ENCODE results near the gene FAM118B.

Gene FAM118B

GRCh38 chr11:126192361-126192760 lies 19.2 kb upstream of the FAM118B start:
- TF ChIP-seq POLR2A (IDR thresholded peaks at IDR 0.05; ENCODE audit: low read length), result no peak
- TF ChIP-seq GATA1 (IDR thresholded peaks at IDR 0.05; ENCODE audit: low read depth, low read length), result no peak
- no peak for DNase-seq

GRCh38 chr11:126193038-126193478 lies 18.5 kb upstream of the FAM118B start:
- DNase-seq, result no peak
- TF ChIP-seq POLR2A (IDR thresholded peaks at IDR 0.05; ENCODE audit: low read length), result no peak
- TF ChIP-seq GATA1 (IDR thresholded peaks at IDR 0.05; ENCODE audit: low read depth, low read length), result no peak

- DNase-seq, result peak; percentile 26 to 68
- TF ChIP-seq POLR2A (IDR thresholded peaks at IDR 0.05; ENCODE audit: low read length) (no peak), GATA1 (IDR thresholded peaks at IDR 0.05; ENCODE audit: low read depth, low read length) (no peak)
Observed at GRCh38 chr11:126194121-126194543, 17.4 kb upstream of the FAM118B start.

GRCh38 chr11:126195119-126195518 lies 16.5 kb upstream of the FAM118B start:
- TF ChIP-seq POLR2A (IDR thresholded peaks at IDR 0.05; ENCODE audit: low read length), result no peak
- no peak for TF ChIP-seq GATA1 (IDR thresholded peaks at IDR 0.05; ENCODE audit: low read depth, low read length)
- DNase-seq, result no peak

GRCh38 chr11:126197277-126197939 lies 14.2 kb upstream of the FAM118B start:
- no peak for TF ChIP-seq GATA1 (IDR thresholded peaks at IDR 0.05; ENCODE audit: low read depth, low read length)
- TF ChIP-seq POLR2A (IDR thresholded peaks at IDR 0.05; ENCODE audit: low read length), result no peak
- DNase-seq, result no peak

GRCh38 chr11:126198648-126199047 lies 12.9 kb upstream of the FAM118B start:
- DNase-seq, result no peak
- TF ChIP-seq POLR2A (IDR thresholded peaks at IDR 0.05; ENCODE audit: low read length) (no peak), GATA1 (IDR thresholded peaks at IDR 0.05; ENCODE audit: low read depth, low read length) (no peak)

DNA sequence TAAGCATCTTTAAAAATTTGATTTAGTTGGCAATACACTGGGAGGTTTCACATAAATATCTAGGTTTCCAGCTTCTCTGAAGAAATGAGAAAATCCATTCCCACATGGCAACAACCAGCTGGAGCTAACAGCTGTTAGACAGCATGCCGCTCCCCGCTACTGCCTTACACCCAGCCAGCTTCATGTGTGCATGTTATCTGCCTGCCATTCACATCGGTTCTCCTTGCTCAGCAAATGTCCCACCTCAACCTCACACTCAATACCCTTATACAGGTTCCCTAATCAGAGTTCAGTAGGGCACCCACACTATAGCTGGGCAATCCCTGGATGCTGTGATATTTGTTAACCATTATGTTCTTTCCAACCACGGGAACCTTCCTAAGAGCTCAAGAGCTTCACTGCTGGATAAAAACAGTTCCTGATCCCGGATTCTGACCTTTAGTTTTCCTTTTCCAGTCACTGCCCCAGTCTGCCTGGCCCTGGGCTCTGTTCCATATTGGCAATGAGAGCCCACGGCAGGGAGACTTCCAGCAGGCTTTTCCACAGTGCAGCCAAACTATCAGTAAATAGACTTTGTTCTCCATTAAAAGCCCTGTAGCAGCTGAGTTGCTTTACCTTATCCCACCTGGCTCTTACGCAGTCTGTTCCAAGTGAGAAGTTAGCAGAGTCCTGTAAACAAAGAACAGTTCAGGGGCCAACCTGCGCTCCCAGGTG lies 8.8 kb upstream of the FAM118B start:
- DNase-seq, result no peak
- TF ChIP-seq POLR2A (IDR thresholded peaks at IDR 0.05; ENCODE audit: low read length) (no peak), GATA1 (IDR thresholded peaks at IDR 0.05; ENCODE audit: low read depth, low read length) (no peak)

DNA sequence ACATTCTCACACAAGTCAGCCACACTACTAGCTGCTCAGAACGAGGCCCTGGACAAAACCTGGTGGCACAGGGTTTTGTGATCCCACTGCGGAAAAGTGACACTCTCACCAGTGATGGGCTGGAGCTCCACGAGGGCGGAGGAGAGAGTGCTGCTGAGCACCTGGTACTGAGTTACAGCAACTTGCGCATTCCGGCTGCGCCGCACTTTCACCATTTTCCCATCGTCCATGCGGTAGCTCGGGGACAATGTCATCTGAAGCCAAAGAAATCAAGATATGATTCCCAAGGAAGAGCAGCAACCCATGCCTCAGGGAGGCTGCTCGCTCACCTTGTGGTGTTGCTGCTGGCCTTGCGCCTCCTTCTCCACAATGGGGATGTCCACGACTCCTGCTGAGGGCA lies 6.2 kb upstream of the FAM118B start:
- DNase-seq, result no peak
- TF ChIP-seq POLR2A (IDR thresholded peaks at IDR 0.05; ENCODE audit: low read length) (no peak), GATA1 (IDR thresholded peaks at IDR 0.05; ENCODE audit: low read depth, low read length) (no peak)

- DNase-seq, result peak in 1 of 2 experiments; percentile 30
- TF ChIP-seq POLR2A (IDR thresholded peaks at IDR 0.05; ENCODE audit: low read length) (no peak), GATA1 (IDR thresholded peaks at IDR 0.05; ENCODE audit: low read depth, low read length) (no peak)
Observed at GRCh38 chr11:126207896-126208295, 3.7 kb upstream of the FAM118B start.

DNA sequence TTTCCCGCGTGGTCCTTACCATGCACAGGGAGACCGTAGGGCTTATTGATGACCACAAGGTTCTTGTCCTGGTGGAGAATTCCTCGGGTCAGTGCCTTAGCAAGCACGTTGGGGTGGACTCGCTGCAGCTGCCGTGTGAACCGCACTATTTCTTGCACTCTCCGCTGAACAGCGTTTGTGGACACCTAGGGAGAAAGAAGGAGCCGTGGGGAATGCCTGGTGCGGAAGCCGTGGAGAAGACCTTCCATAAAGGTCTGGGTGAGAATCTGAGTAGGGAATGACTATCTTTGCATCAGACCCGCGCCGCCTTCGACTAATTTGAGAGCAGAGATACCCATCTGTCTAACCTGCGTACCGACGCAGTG lies 729 bp upstream of the FAM118B start:
- peak in 1 of 2 experiments; percentile 50 for DNase-seq
- TF ChIP-seq POLR2A (IDR thresholded peaks at IDR 0.05; ENCODE audit: low read length) (no peak), GATA1 (IDR thresholded peaks at IDR 0.05; ENCODE audit: low read depth, low read length) (no peak)

- no peak for TF ChIP-seq POLR2A (IDR thresholded peaks at IDR 0.05; ENCODE audit: low read length)
- DNase-seq, result no peak
Observed at GRCh38 chr11:126212089-126212660, 593 bp downstream of the FAM118B start.

GRCh38 chr11:126214441-126214840 lies 2.9 kb downstream of the FAM118B start:
- no peak for TF ChIP-seq POLR2A (IDR thresholded peaks at IDR 0.05; ENCODE audit: low read length)
- no peak for TF ChIP-seq GATA1 (IDR thresholded peaks at IDR 0.05; ENCODE audit: low read depth, low read length)
- peak in 1 of 2 experiments; percentile 12 for DNase-seq

DNA sequence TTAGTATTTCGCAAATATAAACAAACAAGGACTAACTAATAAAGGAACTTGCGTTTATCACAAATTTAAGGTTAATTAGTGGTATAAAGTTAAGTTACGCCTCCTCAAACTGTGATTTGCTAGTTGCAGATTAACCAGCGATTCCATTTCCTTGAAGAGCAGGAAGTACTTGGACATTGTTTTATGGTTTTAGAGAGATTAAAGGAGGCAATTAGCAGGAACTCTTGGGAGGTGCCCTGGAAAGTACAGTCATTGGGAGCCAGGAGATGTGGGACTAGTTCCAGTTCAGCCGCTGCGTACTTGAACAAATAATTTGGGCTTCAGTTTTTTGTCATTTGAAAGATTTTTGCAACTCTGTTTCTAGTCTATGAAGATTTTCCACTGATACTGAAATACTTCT lies 3.3 kb downstream of the FAM118B start:
- TF ChIP-seq GATA1 (IDR thresholded peaks at IDR 0.05; ENCODE audit: low read depth, low read length), result no peak
- no peak for TF ChIP-seq POLR2A (IDR thresholded peaks at IDR 0.05; ENCODE audit: low read length)
- no peak for DNase-seq

DNA sequence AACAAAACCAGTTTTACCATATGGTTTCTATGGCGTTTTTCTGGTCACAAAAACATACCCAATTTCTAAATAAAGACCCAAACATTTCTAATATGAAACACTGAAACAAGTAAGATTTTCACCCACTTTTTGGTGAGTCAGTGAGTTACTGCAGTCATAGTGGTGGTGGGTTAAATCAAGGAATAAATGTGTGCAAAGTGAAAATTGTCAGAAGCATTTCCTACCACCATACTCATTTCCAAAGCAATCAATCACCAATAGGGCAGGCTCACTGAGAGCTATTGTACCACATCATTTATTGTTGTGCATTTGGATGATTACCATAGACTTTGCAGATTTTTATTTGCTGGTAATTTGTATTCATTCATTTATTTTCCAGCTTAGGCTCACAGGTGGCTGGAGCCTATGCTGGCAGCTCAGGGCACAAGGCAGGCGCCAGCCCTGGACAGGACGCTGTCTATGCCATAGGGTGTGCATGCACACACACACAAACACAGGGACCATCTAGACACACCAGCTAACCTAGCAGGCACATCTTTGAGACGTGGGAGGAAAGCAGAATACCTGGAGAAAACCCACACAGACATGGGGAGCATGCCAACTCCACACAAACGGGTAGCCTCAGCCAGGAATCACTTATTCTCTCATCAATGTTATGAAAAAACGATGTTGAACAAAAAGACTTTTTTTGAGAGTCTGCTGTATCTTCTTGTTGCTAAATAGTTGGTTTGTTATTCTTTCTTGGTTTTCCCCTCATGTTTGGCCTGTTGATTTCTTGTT lies 5.1 kb downstream of the FAM118B start:
- no peak for DNase-seq
- TF ChIP-seq GATA1 (IDR thresholded peaks at IDR 0.05; ENCODE audit: low read depth, low read length) (no peak), POLR2A (IDR thresholded peaks at IDR 0.05; ENCODE audit: low read length) (no peak)
